Measurements from ENCODE around the gene PDCD4. TPM values are rescaled to one million over a fixed set of nuclear protein-coding genes. Genes with fewer than 3 reads are reported as not detected.

The PDCD4 gene
- total and polyA plus RNA-seq, 10 of the 15 experiments (the other 5 are each of a cell fraction or from before 2014, with no cell fraction given), result 101 to 372 (median 171) TPM

- H3K9me3 ChIP-seq (replicated peaks; ENCODE audit: control insufficient read depth, insufficient read depth, low read length), result no peaks in the 10 kb centered on the region
- no peak for TF ChIP-seq RAD51 (IDR thresholded peaks at IDR 0.05)
- TF ChIP-seq RUNX3 (IDR thresholded peaks at IDR 0.05; ENCODE audit: low read length), result peak; percentile 15; the same call in 1 of the 2 replicates
- no peak for TF ChIP-seq NR2F1 (conservative IDR thresholded peaks at IDR 0.05)
- TF ChIP-seq RB1 (IDR thresholded peaks at IDR 0.05; ENCODE audit: borderline replicate concordance), result no peak
- no peaks in the 10 kb centered on the region for H3K27me3 ChIP-seq (replicated peaks in 1 of 2; ENCODE audit: control insufficient read depth in 2 of 2, insufficient read depth in 2 of 2, low read length in 1 of 2)
- ATAC-seq (no peak), FAIRE-seq (no peak), DNase-seq (ENCODE audit: low read depth, low spot score) (no peak)
- ChIA-PET RAD21 (ENCODE audit: unreplicated experiment) (interaction anchor here (1.0 to 7.3 kb wide), 13 partner anchors 8 to 96 kb away, joined by 3 to 153 read pairs (median 24); partner anchors contain the start of genes BBIP1 and PDCD4), CTCF (interaction anchor here (0.9 to 6.8 kb wide), 10 partner anchors 8 to 52 kb away, joined by 3 to 70 read pairs (median 6); no protein-coding TSS in a partner anchor), SMC1A (ENCODE audit: uncharacterized antibody, unreplicated experiment) (interaction anchor here (1.1 to 12.5 kb wide), 14 partner anchors 8 to 98 kb away, joined by 3 to 188 read pairs (median 32); partner anchors contain the start of gene PDCD4), POLR2A (interaction anchor here (1.1 to 7.4 kb wide), 8 partner anchors 7 to 271 kb away, joined by 3 to 145 read pairs (median 32); partner anchors contain the start of gene PDCD4)
- BruUV-seq (replicated peaks), result no TSS peak
- no peaks in the 10 kb centered on the region for H3K36me3 ChIP-seq (ENCODE audit: control insufficient read depth in 2 of 2, insufficient read depth in 2 of 2, low read length in 1 of 2)
- no peak overlapping the region for H3K4me3 ChIP-seq
- peak overlapping the region; percentile 97 for H3K27ac ChIP-seq (ENCODE audit: control insufficient read depth, insufficient read depth)
- no peak overlapping the region for H2AFZ ChIP-seq (ENCODE audit: control insufficient read depth, low read depth, low read length)
- peaks cover 60% of the 10 kb centered on the region for H3K4me1 ChIP-seq (ENCODE audit: control insufficient read depth, insufficient read depth, low read length)
- H3K9ac ChIP-seq (ENCODE audit: control insufficient read depth, insufficient read depth, low read length), result no peak overlapping the region
- intact Hi-C loops (cut with micrococcal nuclease; ENCODE audit: unreplicated experiment) (no loop called here), in situ Hi-C loops (cut with MboI) (no loop called here)
- WGBS (ENCODE audit: insufficient coverage, insufficient replicate concordance, low lambda C conversion rate, missing lambda C conversion rate), result 81% methylated on average over 4 of the region's 4 CpGs
- no peaks in the 10 kb centered on the region for H4K20me1 ChIP-seq (ENCODE audit: control insufficient read depth, insufficient read depth)
- peaks cover 10% of the 10 kb centered on the region for H3K79me2 ChIP-seq (ENCODE audit: control insufficient read depth, insufficient read depth, low read length)
- peak overlapping the region; percentile 63; the same call in 1 of the 2 replicates for H3K4me2 ChIP-seq (ENCODE audit: control insufficient read depth, insufficient read depth)
Observed at GRCh38 chr10:110844617-110844881, 27.2 kb upstream of the PDCD4 start.

GRCh38 chr10:110845192-110845755 is 26.5 kb upstream of the PDCD4 start:
- POLR2A ChIA-PET, result interaction anchor here (0.5 to 7.4 kb wide), 11 partner anchors 9 to 227 kb away, joined by 3 to 145 read pairs (median 7); partner anchors contain the start of gene PDCD4

More at GRCh38 chr10:110845192-110845755, 26.5 kb upstream of the PDCD4 start:
- peaks cover 10% of the 10 kb centered on the region for H3K79me2 ChIP-seq (ENCODE audit: control insufficient read depth, insufficient read depth, low read length)
- H2AFZ ChIP-seq (ENCODE audit: control insufficient read depth, low read depth, low read length), result no peak overlapping the region
- no peak for DNase-seq (ENCODE audit: low read depth, low spot score)
- in situ Hi-C loops (cut with MboI) (no loop called here), intact Hi-C loops (cut with micrococcal nuclease; ENCODE audit: unreplicated experiment) (no loop called here)
- H3K4me1 ChIP-seq (ENCODE audit: control insufficient read depth, insufficient read depth, low read length), result peaks cover 67% of the 10 kb centered on the region
- no peaks in the 10 kb centered on the region for H3K27me3 ChIP-seq (replicated peaks in 1 of 2; ENCODE audit: control insufficient read depth in 2 of 2, insufficient read depth in 2 of 2, low read length in 1 of 2)
- H3K27ac ChIP-seq (ENCODE audit: control insufficient read depth, insufficient read depth), result peak overlapping the region; percentile 20; the same call in 1 of the 2 replicates
- BruUV-seq (replicated peaks), result no TSS peak
- no peak overlapping the region for H3K9ac ChIP-seq (ENCODE audit: control insufficient read depth, insufficient read depth, low read length)
- no peaks in the 10 kb centered on the region for H3K9me3 ChIP-seq (replicated peaks; ENCODE audit: control insufficient read depth, insufficient read depth, low read length)
- H3K36me3 ChIP-seq (ENCODE audit: control insufficient read depth in 2 of 2, insufficient read depth in 2 of 2, low read length in 1 of 2), result no peaks in the 10 kb centered on the region
- no peak overlapping the region for H3K4me3 ChIP-seq
- 63% methylated on average over 2 of the region's 2 CpGs for WGBS (ENCODE audit: insufficient coverage, insufficient replicate concordance, low lambda C conversion rate, missing lambda C conversion rate)
- H3K4me2 ChIP-seq (ENCODE audit: control insufficient read depth, insufficient read depth), result no peak overlapping the region
- ChIA-PET RAD21 (ENCODE audit: unreplicated experiment) (interaction anchor here (0.7 to 7.3 kb wide), 10 partner anchors 14 to 97 kb away, joined by 3 to 153 read pairs (median 6); partner anchors contain the start of gene PDCD4), CTCF (interaction anchor here (1.1 to 6.8 kb wide), 9 partner anchors 7 to 48 kb away, joined by 3 to 70 read pairs (median 6); no protein-coding TSS in a partner anchor), SMC1A (ENCODE audit: uncharacterized antibody, unreplicated experiment) (interaction anchor here (1.0 to 12.5 kb wide), 13 partner anchors 10 to 76 kb away, joined by 3 to 188 read pairs (median 6); partner anchors contain the start of genes BBIP1 and PDCD4)
- no peak for FAIRE-seq
- no peak for ATAC-seq
- H4K20me1 ChIP-seq (ENCODE audit: control insufficient read depth, insufficient read depth), result no peaks in the 10 kb centered on the region
- TF ChIP-seq MLLT1 (IDR thresholded peaks at IDR 0.05) (0 out of 2 replicates have a peak, but pooled peaks have one; percentile 7), CEBPB (IDR thresholded peaks at IDR 0.05; ENCODE audit: borderline replicate concordance in 1 of 2, low read depth in 2 of 2, low read length in 2 of 2) (no peak), ZNF592 (IDR thresholded peaks at IDR 0.05) (0 out of 2 replicates have a peak, but pooled peaks have one; percentile 8)

Measured in GM12878 (cell line).